ENCODE measurements around the gene TMEM179. TPM values are rescaled to one million over a fixed set of nuclear protein-coding genes. Genes with fewer than 3 reads are reported as not detected.

TMEM179 gene
- total RNA-seq, 1 donor from 2014 or later: not detected

- H3K4me3 Mint-ChIP-seq: no peak overlapping the region
- DNase-seq (no peak), ATAC-seq (ENCODE audit: low read depth) (no peak)
- peaks cover 15% of the 10 kb centered on the region for H3K27me3 Mint-ChIP-seq
- TF ChIP-seq CTCF (IDR thresholded peaks at IDR 0.05): no peak
- no peak overlapping the region for H3K27ac Mint-ChIP-seq
- H3K36me3 Mint-ChIP-seq (ENCODE audit: low read depth): no peaks in the 10 kb centered on the region
- POLR2A ChIA-PET: no interaction called here
- H3K4me1 Mint-ChIP-seq: no peaks in the 10 kb centered on the region
- H3K9me3 Mint-ChIP-seq: no peaks in the 10 kb centered on the region
- intact Hi-C loops (cut with micrococcal nuclease): no loop called here
- CTCF ChIA-PET: no interaction called here
These were observed 48.9 kb downstream of the TMEM179 start for GRCh38 chr14:104555430-104556255.

GRCh38 chr14:104554608-104555429 is 49.8 kb downstream of the TMEM179 start:
- intact Hi-C loops (cut with micrococcal nuclease): no loop called here
- ChIA-PET POLR2A (no interaction called here), CTCF (no interaction called here)
- Mint-ChIP-seq H3K27me3 (peaks cover 16% of the 10 kb centered on the region), H3K36me3 (ENCODE audit: low read depth) (no peaks in the 10 kb centered on the region), H3K9me3 (no peaks in the 10 kb centered on the region), H3K4me1 (no peaks in the 10 kb centered on the region), H3K4me3 (no peak overlapping the region), H3K27ac (no peak overlapping the region)
- ATAC-seq (ENCODE audit: low read depth) (no peak), DNase-seq (no peak)
- no peak for TF ChIP-seq CTCF (IDR thresholded peaks at IDR 0.05)

GRCh38 chr14:104554088-104554607 is 50.4 kb downstream of the TMEM179 start:
- H3K27me3 Mint-ChIP-seq: peaks cover 20% of the 10 kb centered on the region
- intact Hi-C loops (cut with micrococcal nuclease): no loop called here
- H3K27ac Mint-ChIP-seq: no peak overlapping the region
- ChIA-PET CTCF (no interaction called here), POLR2A (no interaction called here)
- no peaks in the 10 kb centered on the region for H3K4me1 Mint-ChIP-seq
- DNase-seq: no peak
- no peaks in the 10 kb centered on the region for H3K36me3 Mint-ChIP-seq (ENCODE audit: low read depth)
- H3K9me3 Mint-ChIP-seq: no peaks in the 10 kb centered on the region
- H3K4me3 Mint-ChIP-seq: no peak overlapping the region
- ATAC-seq (ENCODE audit: low read depth): no peak
- TF ChIP-seq CTCF (IDR thresholded peaks at IDR 0.05): no peak

GRCh38 chr14:104553166-104554087 is 51.1 kb downstream of the TMEM179 start:
- POLR2A ChIA-PET: no interaction called here
- Mint-ChIP-seq H3K27me3 (peaks cover 20% of the 10 kb centered on the region), H3K4me1 (no peaks in the 10 kb centered on the region), H3K4me3 (no peak overlapping the region), H3K27ac (no peak overlapping the region), H3K9me3 (no peaks in the 10 kb centered on the region), H3K36me3 (ENCODE audit: low read depth) (no peaks in the 10 kb centered on the region)
- intact Hi-C loops (cut with micrococcal nuclease): no loop called here
- DNase-seq: no peak
- TF ChIP-seq CTCF (IDR thresholded peaks at IDR 0.05): no peak
- CTCF ChIA-PET: no interaction called here
- no peak for ATAC-seq (ENCODE audit: low read depth)
